Ovary (tissue), 9 donors: Measurements from ENCODE around the gene PTGES2. TPM values are rescaled to one million over a fixed set of nuclear protein-coding genes. Genes with fewer than 3 reads are reported as not detected.
A peak's percentile ranks its signal among the peaks of the same experiment; 100 is the strongest.

Experiments
- DNase-seq, 5 donors: peaks; one replicate each; pipeline ENCODE4 v3.0.0-alpha.2; 2019 to 2020
- H3K27ac ChIP-seq, 2 donors: fragments of 200-600 bp; one replicate each; pipeline versions ENCODE4 v1.5.1 to v1.8.0; 2019 to 2022
- H3K27me3 ChIP-seq: fragments of 200-600 bp; one replicate; pipeline ENCODE4 v1.8.0; 2022
- H3K36me3 ChIP-seq: fragments of 200-600 bp; sonication (generic); one replicate; pipeline ENCODE4 v1.5.1; 2019
- H3K4me1 ChIP-seq: one replicate; pipeline ENCODE4 v1.8.1; 2013; ENCODE audit warnings: mild to moderate bottlenecking, moderate library complexity; ENCODE audit not compliant: insufficient read depth
- H3K4me3 ChIP-seq: fragments of 200-600 bp; sonication (generic); one replicate; pipeline ENCODE4 v1.5.1; 2017
- H3K9me3 ChIP-seq, 2 donors: fragments of 200-600 bp in 1 of 2; sonication (generic) in 1 of 2; one replicate each; pipeline versions ENCODE4 v1.5.1 to v1.8.1; 2013 to 2019; ENCODE audit warnings: mild to moderate bottlenecking in 1 of 2, moderate library complexity in 1 of 2
- EP300 ChIP-seq: sonication (generic); formaldehyde crosslinking; IDR thresholded peaks from one replicate; pipeline ENCODE4 v1.6.1; 2017; ENCODE audit warnings: antibody characterized with exemption
- POLR2A ChIP-seq: fragments of 450-650 bp; IDR thresholded peaks from one replicate; pipeline ENCODE4 v1.6.1; 2017; ENCODE audit warnings: antibody characterized with exemption, mild to moderate bottlenecking, moderate library complexity
- WGBS, 3 donors: extraction: QIAGEN DNeasy Blood & Tissue Kit in 1 of 3; methylation state at CpG; one replicate each; pipeline versions ENCODE4 v1.1.5 to v1.1.7; 2013 to 2017; 5-methylcytosine and 5-hydroxymethylcytosine counted together
- intact Hi-C, 4 donors: fragments of 100-400 bp; cut with DNase I; formaldehyde crosslinking; loops; one replicate each; pipeline versions ENCODE4 v1.11.0 to v1.15.1; 2022 to 2023
- polyA plus RNA-seq, 2 donors: library from polyadenylated mRNA; stranded (reverse); fragments of 200-250 nt in 1 of 2; fragments of 350-450 nt in 1 of 2; fragmentation: Illumina TruSeq in 1 of 2; extraction: RNeasy Lipid Tissue Mini Kit (QIAGEN cat#74804) in 1 of 2; gene quantifications; one replicate each; pipeline ENCODE4 v1.2.3, GENCODE V29; 2013 to 2014
- total RNA-seq, 7 donors: library from RNA; depleted of rRNA in 2 of 7; stranded (reverse); fragments of >200 nt in 2 of 7; fragmentation: NEBNext Ultra II Directional in 3 of 7; extraction: Animal tissue kit (Norgen Biotek cat#: 25700) in 3 of 7; gene quantifications; one replicate each; pipeline versions ENCODE4 v1.1.0 to v1.2.4, GENCODE V29; 2016 to 2023
- TF ChIP-seq, protein P1 (sequence below), 3 donors: fragments of 450-650 bp in 2 of 3; fragments of 200-600 bp in 1 of 3; IDR thresholded peaks; one replicate each; pipeline versions ENCODE4 v1.5.1 to v1.8.0; 2016 to 2022; ENCODE audit warnings: antibody characterized with exemption in 3 of 3, mild to moderate bottlenecking in 1 of 3
- donor health status: DM: no; HTN: no; CAD: no; lungs with moderate emphysema.
- donor health status: DM: no; HTN: no; CAD: no.
- donor health status: Bipolar disorder and iron deficiency.
- donor health status: DM: yes; HTN: yes; CAD: no.
- donor health status: DM: no; HTN: no; CAD: no.
- donor health status: DM: yes; HTN: yes; CAD: no.

Gene PTGES2
- total and polyA plus RNA-seq, 9 donors, result 19.6 to 69.5 (median 59.0) TPM

DNA sequence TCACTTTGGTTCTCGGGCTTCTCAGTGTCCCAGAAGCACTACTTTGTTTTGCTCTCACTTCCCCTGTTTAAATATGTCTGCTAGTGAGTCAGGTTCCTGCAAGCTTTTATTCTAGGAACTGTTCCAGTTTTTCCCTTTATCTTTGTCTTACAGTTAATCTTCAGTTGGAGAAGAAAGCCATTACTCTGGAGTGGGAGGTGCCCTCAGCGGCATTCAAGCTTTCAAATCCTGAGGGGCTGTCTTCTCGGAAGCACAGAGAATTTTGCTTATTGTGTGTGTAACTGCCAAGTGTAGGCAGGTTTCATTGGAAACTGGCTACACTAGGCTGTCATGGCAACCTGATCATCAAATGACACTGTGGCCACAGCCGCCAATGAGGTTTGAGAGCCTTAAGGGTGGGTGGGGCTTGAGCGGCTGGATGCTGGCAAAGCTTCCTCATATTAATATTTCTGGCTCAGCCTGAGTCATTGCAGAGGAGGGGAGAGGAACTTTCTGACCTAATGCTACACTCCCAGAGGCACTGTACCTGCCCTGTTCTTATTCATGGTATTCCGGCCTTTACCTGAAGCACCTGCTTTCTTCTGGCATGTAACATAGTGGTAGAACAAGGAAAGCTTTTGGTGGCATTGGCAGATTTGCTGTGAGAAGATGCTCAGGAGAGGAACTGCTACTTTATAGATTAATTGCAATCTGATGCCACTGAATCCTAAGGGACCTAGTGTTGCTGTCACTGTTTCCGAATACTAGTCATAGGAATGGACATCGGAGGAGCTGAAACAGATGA lies 33.2 kb downstream of the PTGES2 start:
- intact Hi-C loops, result no loop called here
- peak; percentile 89 for TF ChIP-seq EP300
- TF ChIP-seq POLR2A, result peak; percentile 49
- TF ChIP-seq, protein P1, sequence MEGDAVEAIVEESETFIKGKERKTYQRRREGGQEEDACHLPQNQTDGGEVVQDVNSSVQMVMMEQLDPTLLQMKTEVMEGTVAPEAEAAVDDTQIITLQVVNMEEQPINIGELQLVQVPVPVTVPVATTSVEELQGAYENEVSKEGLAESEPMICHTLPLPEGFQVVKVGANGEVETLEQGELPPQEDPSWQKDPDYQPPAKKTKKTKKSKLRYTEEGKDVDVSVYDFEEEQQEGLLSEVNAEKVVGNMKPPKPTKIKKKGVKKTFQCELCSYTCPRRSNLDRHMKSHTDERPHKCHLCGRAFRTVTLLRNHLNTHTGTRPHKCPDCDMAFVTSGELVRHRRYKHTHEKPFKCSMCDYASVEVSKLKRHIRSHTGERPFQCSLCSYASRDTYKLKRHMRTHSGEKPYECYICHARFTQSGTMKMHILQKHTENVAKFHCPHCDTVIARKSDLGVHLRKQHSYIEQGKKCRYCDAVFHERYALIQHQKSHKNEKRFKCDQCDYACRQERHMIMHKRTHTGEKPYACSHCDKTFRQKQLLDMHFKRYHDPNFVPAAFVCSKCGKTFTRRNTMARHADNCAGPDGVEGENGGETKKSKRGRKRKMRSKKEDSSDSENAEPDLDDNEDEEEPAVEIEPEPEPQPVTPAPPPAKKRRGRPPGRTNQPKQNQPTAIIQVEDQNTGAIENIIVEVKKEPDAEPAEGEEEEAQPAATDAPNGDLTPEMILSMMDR (IDR thresholded peaks at IDR 0.05), result no peak
- 3 to 6% (median 5%) methylated on average over 8 of the region's 8 CpGs for WGBS, 3 donors

DNA sequence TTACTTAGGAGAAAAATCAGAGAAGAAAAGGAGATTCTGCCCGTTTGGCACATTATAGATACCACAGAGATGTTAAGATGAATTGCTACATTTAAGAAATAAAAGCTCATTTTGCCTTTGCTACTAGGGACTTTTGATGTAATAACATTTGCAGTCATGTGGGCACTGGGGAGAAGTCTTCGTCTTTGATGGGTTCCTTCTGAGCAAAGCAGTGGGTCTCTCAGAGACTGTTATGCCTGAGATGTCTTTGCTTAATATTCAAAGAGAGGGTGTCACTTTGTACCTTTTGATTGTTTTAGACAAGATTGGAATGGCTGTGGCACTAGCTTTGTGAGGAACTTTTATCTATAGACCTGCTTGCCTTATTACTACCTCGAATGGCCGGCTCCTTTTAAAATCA lies 34.5 kb downstream of the PTGES2 start:
- no peak for DNase-seq
- TF ChIP-seq, protein P1 (IDR thresholded peaks at IDR 0.05), result no peak
- no peak for TF ChIP-seq EP300
- TF ChIP-seq POLR2A, result no peak
- no peak overlapping the region for H3K4me3 ChIP-seq
- intact Hi-C loops, result no loop called here
- H3K36me3 ChIP-seq, result no peaks in the 10 kb centered on the region
- peak overlapping the region; percentile 67 to 84 for H3K27ac ChIP-seq
- WGBS, 3 donors, result 9 to 13% (median 10%) methylated on average over 4 of the region's 4 CpGs
- no peaks in the 10 kb centered on the region for H3K9me3 ChIP-seq
- no peaks in the 10 kb centered on the region for H3K27me3 ChIP-seq
- peaks cover 36% of the 10 kb centered on the region for H3K4me1 ChIP-seq

More for the DNA sequence above, 33.2 kb downstream of the PTGES2 start:
- peak overlapping the region; percentile 15 for H3K4me3 ChIP-seq
- DNase-seq, result peak; percentile 89 to 96 (median 91)
- H3K36me3 ChIP-seq, result no peaks in the 10 kb centered on the region
- no peaks in the 10 kb centered on the region for H3K9me3 ChIP-seq
- H3K27ac ChIP-seq, result peak overlapping the region; percentile 67 to 84
- H3K4me1 ChIP-seq, result peaks cover 38% of the 10 kb centered on the region
- no peaks in the 10 kb centered on the region for H3K27me3 ChIP-seq

DNA sequence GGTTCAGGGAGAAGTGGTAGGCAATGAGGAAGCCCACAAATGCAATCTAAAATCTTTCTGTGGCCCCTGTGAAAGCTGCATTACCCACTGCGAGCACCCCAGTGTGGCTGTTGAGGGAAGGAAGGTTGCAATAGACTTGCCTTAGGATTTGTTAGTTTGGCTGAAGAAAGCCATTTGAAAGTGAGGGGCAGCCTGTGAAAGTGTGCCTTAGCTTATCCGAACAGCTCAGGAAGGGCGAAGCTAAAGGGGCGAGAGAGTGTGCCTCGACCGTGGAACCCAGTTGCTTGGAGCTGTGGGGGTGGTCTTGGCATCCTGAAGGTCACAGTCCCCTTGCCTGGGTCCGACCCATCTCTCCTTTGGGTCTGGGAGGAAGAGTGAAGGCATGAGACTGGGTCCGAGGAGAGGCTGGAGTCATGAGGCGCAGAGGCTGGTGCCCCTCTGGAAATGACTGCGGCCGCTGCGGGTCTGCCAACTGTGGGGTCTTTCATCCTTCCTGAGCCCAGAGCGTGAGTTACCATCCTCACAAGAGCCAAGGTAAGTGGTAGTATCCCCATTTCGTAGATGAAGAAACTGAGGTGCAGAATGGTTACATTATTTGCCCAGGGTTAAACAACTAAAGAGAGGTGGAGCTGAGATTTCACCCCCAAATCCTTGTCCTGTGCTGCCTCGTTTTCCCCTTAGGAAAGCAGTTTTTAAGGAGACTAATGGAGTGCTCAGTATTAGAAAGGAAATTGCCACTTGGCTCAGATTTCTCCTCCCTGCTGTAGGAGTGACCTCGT lies 35.1 kb downstream of the PTGES2 start:
- Histone ChIP-seq H3K36me3 (no peaks in the 10 kb centered on the region), H3K4me1 (peaks cover 33% of the 10 kb centered on the region), H3K27ac (peak overlapping the region; percentile 67 to 84), H3K4me3 (peak overlapping the region; percentile 18), H3K27me3 (no peaks in the 10 kb centered on the region), H3K9me3 (no peaks in the 10 kb centered on the region)
- TF ChIP-seq, protein P1 (IDR thresholded peaks at IDR 0.05), result no peak
- WGBS, 3 donors, result 51 to 60% (median 54%) methylated on average over 16 of the region's 16 CpGs
- intact Hi-C loops, result no loop called here
- peak in 1 of 5 donors; percentile 34 for DNase-seq

DNA sequence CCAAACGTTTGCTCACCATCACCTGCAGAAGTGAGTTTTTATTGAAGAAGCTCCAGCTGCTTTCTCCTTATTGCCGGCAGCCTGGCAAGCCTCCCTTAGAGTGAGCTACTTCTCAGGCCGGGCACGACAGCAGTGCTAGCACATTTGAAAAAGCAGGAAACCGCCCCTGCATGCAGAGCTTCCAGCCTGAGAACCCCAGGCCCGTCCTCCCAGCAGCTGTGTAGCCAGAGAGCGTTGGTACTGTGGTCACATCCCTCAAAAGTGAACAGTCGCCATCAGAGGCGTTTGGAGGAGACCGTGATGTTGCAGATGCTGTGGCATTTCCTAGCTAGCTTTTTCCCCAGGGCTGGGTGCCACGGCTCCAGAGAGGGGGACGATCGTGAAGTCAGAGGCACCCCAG lies 36.0 kb downstream of the PTGES2 start:
- Histone ChIP-seq H3K27ac (peak overlapping the region; percentile 19 to 84), H3K4me3 (peak overlapping the region; percentile 18), H3K27me3 (no peaks in the 10 kb centered on the region), H3K9me3 (no peaks in the 10 kb centered on the region), H3K36me3 (no peaks in the 10 kb centered on the region), H3K4me1 (peaks cover 32% of the 10 kb centered on the region)
- intact Hi-C loops, result no loop called here
- peak in 1 of 5 donors; percentile 43 for DNase-seq
- TF ChIP-seq POLR2A, result no peak
- TF ChIP-seq EP300, result no peak
- TF ChIP-seq, protein P1 (IDR thresholded peaks at IDR 0.05), result no peak
- 11 to 22% (median 17%) methylated on average over 12 to 13 of the region's 13 CpGs for WGBS, 3 donors
